ENCODE data around the gene LIN7B.
"Not testable (repeated sequence)": the region's sequence is repeated elsewhere in the genome, so short reads cannot be mapped to it uniquely, and the experiment has no call there.

Gene LIN7B

DNA sequence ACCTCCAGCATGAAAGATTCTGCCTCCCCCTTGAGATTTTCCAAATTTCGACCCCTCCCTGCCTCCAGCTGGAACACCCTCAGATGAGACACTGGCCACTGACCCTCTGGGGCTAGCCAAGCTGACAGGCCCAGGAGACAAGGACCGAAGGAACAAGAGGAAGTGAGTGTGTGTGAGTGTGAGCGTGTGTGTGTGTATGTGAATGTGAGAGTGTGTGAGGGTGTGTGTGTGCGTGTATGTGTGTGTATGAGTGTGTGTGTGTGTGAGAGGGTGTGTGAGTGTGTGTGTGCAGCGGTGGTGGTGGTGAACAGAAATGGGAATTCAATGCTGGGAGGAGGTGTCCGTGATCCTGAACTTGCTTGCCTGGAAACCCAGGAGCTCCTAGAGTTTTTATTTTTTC is 27.2 kb downstream of the LIN7B start:
- in situ Hi-C loops (cut with HindIII; ENCODE audit: low sequenced_read_pairs), result no loop called here

DNA sequence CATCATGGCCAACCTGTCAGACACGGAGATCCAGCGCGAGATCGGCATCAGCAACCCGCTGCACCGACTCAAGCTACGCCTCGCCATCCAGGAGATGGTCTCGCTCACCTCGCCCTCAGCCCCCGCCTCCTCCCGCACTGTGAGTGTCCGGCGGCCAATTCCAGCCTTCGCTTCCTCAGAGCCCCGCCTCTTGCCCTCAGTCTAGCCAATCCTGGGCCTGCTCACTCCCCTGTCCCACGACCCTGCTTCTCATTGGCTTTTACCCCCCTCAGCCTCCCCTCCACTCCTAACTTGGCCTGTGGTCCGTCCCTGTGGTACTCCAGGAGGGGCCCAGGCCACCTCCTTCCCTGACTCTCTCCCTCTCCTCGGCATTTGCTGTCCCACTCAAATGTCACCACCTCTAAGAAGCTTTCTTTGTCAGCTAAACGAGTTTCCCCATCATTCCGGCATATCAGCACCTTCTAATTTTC is 28.7 kb downstream of the LIN7B start:
- in situ Hi-C loops (cut with HindIII; ENCODE audit: low sequenced_read_pairs), result no loop called here

- in situ Hi-C loops (cut with HindIII; ENCODE audit: low sequenced_read_pairs), result no loop called here
Observed at GRCh38 chr19:49145573-49146407, 31.6 kb downstream of the LIN7B start.

- in situ Hi-C loops (cut with HindIII; ENCODE audit: low sequenced_read_pairs), result not testable (repeated sequence)
Observed at GRCh38 chr19:49146408-49146770, 32.2 kb downstream of the LIN7B start.

- in situ Hi-C loops (cut with HindIII; ENCODE audit: low sequenced_read_pairs), result no loop called here
Observed at GRCh38 chr19:49148044-49148682, 34.0 kb downstream of the LIN7B start.

GRCh38 chr19:49148784-49149651 is 34.8 kb downstream of the LIN7B start:
- in situ Hi-C loops (cut with HindIII; ENCODE audit: low sequenced_read_pairs), result no loop called here

DNA sequence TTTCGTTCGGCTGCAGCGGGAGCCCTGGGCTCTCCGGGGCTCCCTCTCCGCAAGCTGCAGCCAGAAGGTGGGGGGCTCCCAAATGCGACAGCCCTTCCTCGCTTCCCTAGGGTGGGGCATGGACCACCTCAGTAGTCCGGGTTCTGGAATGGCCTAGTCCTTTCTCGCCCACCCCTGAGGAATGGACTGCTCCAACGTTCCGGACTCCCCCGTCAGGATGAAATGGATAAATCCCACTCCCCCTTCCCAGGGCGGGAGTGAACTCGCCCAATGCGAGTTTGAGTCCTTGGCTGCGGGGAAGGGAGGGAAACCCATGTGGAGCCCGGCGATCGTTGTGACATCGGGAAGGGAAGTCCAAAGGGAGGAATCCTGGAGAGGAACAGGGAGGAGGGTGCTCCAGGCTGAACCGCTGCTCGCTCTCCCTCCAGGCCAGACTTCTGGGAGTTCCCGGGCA is 35.5 kb downstream of the LIN7B start:
- in situ Hi-C loops (cut with HindIII; ENCODE audit: low sequenced_read_pairs), result no loop called here

DNA sequence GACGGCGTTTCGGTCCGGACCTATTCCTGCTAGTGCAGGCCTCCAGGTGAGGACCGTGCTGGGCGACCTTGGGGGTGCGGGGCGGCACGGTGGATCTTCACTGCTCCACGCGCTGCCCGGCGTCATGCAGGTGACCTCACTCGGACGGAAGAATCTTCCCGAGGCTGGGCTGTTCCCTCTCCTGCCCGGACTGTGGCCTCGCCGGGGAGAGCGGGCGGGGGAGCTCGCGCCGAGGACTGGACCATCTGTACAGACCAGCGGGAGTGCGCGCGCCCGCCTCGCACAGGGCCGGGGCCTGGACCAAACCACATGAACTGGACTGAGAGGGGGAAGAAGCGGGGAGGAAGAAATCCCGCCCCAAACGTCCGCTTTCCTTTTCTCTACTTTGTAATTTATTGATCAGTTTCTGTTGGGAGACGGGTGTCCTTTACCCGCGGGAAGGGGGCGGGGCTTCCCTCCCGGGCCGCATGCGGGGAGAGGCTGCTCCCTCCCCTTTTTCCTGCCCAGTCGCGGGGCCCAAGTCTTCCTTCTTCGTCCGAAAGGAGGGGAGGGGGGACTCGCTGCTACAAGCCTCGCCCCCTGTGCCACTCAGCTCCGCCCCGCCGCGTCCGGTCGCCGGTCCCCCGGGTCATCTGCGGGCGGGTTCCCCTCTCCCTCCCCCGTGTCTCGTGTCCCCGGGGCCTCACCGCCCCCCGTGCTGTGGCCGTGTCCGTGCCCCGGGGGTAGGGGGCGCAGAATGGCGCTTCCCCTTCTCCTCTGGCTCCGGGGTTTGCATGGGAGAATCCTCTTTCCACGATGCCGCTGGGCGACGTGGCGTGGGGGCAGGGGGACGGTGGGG is 36.2 kb downstream of the LIN7B start:
- in situ Hi-C loops (cut with HindIII; ENCODE audit: low sequenced_read_pairs), result no loop called here

GRCh38 chr19:49150944-49151243 is 36.7 kb downstream of the LIN7B start:
- in situ Hi-C loops (cut with HindIII; ENCODE audit: low sequenced_read_pairs), result no loop called here

DNA sequence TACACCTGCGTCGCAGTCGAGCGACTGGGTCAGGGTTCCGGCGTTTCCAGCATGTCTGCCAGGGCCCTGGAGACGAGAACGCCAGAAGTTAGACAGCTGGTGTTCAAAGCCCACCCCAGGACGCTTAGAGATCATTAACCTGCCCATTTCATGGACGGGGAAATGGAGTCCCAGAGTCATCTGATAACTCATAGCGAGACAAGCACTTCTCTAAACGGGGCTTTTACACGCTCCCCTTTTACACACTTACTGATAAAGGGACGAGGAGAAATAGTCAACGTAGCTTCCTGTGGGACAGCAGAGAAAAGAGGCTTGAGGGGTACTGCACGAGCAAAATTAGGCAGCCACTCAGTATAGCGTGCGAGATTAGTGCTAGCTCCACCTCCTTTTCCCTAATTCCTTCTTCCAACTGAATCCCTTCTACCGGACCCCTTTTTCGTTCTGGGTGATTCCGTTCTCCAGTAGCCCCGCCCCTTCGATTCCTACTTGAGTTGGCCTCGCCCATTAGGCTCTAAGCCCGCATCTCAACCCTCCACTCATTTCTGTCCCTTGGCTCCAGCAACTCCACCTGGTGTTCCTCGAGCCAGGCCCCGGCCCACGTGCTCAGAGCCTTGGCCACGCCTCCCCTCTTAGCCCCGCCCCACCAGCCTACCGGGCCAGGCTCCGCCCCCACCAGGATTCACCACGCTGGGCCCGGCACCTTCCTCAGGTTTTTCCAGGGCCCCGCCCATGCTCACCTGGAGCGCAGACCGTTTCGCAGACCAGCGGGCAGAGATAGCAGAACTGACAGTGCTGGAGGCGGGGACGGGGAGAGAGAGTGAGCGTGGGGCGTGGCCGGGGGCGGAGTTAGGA is 37.3 kb downstream of the LIN7B start:
- in situ Hi-C loops (cut with HindIII; ENCODE audit: low sequenced_read_pairs), result no loop called here

- in situ Hi-C loops (cut with HindIII; ENCODE audit: low sequenced_read_pairs), result no loop called here
Observed at GRCh38 chr19:49152119-49152550, 38.0 kb downstream of the LIN7B start.

DNA sequence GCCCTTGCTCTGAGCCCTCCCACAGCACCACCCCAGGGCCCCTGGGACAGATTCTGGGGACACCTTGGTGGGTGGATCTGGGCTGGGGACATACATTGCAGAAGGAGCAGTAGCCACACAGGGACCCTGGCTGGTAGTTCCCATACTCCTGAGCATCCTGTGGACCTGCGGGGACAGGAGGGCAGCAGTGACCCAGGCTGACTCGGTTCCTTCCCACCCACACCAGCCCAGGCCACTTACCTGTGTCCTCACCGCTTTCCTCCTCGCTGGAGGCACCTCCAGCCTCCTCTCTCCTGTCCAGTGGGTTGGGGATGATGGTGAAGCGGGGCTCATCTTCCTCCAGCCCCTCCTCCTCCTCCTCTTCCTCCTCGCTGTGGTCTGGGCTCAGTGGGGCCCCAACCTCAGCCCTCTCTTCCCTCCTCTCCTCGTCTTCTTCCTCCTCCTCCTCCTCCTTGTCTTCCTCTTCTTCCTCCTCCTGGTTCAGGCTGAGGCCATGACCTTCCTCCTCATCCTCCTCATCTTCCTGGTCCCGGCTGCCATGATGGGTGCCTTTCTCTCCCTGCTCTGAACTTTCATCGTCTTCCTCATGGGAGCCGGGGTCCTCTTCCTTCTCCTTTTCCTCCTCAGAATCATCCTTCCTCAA is 39.1 kb downstream of the LIN7B start:
- in situ Hi-C loops (cut with HindIII; ENCODE audit: low sequenced_read_pairs), result no loop called here

DNA sequence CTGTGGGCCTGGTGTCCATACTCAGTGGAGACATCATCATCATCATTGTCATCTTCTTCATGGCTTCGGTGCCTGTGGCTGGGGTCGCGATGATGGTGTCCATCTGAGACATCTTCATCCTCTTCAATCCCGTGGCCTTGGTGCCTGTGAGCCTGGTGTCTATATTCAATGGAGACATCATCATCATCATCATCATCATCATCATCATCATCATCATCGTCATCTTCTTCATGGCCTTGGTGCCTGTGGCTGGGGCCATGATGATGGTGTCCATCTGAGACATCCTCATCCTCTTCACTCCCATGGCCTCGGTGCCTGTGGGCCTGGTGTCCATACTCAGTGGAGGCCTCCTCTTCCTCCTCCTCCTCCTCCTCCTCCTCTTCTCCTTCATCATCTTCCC is 40.1 kb downstream of the LIN7B start:
- in situ Hi-C loops (cut with HindIII; ENCODE audit: low sequenced_read_pairs), result no loop called here

DNA sequence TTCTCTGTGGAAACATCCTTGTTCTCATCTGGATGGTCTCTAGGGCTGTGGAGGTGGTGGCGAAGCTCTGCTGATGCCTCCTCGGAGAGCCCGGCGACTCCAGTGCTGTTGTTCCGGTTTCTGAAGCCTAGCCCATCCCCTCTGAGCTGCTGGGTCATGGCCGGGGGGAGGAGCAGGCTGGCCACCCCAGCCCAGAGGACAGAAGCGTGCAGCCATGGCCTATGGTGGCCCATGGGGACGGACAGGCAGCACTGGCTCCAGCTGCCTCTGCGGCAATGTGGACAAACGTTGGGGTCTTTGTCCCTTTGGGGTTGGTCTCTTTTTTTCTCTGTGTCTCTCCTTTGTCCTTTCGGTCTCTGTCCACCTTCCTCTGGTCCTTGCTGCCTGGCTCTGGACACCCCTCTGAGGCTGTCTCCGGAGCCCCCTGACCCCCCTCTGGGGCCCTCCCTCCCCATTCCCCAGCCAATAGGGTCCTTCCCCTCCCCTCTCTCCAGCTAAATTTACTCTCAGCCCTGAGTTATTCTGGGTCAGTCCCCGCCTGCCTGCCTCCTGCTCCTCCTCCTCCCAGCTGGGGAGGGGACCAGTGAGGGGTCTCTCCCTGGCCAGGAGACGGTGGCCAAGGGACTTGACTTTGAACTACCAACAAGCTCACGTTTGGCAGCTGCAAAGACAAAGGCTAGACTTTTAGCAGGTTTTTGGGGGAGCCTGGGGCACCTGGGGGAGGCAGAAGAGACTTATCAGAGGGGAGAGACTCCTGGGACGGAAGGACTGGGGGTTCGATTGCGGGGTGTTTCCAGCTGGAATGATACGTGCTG is 41.0 kb downstream of the LIN7B start, which contains the start of gene HRC:
HRC (minus strand) TSS at position 392 of the 815 bp plus-strand sequence; CDS start at position 233, 159 bp downstream.
- in situ Hi-C loops (cut with HindIII; ENCODE audit: low sequenced_read_pairs), result no loop called here

DNA sequence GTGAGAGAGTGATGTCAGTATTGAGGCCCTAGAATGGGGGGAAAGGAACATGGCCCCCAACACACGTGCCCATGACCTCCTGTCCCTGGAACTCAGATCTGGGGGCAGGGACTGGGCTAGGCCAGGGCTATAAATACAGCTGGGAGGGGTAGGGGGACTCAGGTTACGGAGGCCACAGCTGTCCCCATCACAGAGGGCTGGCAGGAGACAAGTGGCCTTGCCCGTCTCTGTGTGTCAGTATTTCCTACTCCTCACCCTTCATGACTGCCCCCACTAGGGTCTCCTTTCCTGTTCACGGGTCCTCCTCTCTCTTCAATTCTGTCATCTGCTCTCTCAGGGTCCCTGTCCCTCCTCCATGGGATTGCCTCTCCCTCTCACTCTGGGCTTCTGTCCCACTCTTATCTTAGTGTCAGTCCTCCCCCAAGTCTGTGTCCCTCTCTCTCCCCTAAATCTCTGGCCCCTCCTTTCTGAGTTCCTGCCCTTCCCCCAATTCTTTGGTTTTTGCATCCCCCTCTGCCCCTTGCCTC is 41.7 kb downstream of the LIN7B start:
- in situ Hi-C loops (cut with HindIII; ENCODE audit: low sequenced_read_pairs), result no loop called here

DNA sequence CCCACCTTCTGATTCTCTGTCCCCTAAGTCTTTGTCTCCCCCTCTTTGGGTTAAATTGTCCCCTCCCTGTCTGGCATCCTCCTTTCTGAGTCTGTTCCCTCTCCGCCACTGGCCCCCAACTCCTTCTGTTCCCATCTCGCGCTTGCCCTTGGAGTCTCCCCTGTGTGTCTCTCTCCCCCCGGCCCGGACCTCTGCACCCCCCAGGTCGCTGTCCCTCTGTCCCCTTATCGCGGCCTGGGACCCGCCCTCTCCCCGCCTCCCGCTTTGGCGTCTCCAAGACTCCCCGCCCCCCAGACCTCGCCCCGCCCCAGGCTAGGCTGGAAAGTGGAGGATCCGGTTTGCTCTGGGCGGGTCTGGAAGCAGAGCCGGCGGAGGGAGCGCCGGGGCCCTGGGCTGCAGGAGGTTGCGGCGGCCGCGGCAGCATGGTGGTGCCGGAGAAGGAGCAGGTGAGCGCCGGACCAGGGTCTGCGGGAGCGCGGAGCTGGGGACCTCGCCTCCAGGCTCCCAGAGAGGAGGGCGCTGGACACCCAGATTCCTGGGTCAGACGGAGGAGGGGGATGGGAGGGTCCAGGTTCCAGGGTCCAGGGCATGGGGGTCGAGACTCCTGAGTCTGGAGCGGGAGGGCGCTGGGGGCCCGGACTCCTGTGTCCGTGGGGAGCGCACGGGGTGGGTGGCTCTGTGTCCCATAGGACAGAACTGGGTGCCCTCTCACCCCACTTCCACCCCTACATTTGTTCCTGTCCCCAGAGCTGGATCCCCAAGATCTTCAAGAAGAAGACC is 43.5 kb downstream of the LIN7B start, which contains the start of gene TRPM4:
TRPM4 (plus strand) TSS at position 348 of the 780 bp plus-strand sequence; CDS start at position 423, 75 bp downstream.
- in situ Hi-C loops (cut with HindIII; ENCODE audit: low sequenced_read_pairs), result no loop called here
